Measurements from ENCODE around the gene COL18A1.
"Not testable (repeated sequence)": the region's sequence is repeated elsewhere in the genome, so short reads cannot be mapped to it uniquely, and the experiment has no call there.

Gene COL18A1

GRCh38 chr21:45556645-45557615, 152.0 kb downstream of the COL18A1 start:
- in situ Hi-C loops (cut with MboI; ENCODE audit: low pct_unique_long_range_greater_than_20kb, low sequenced_read_pairs, unreplicated experiment): loop anchor here (25.0 kb wide), 1 partner anchor 280 kb away; no protein-coding TSS in a partner anchor
- DNase-seq (ENCODE audit: low spot score): no peak

DNA sequence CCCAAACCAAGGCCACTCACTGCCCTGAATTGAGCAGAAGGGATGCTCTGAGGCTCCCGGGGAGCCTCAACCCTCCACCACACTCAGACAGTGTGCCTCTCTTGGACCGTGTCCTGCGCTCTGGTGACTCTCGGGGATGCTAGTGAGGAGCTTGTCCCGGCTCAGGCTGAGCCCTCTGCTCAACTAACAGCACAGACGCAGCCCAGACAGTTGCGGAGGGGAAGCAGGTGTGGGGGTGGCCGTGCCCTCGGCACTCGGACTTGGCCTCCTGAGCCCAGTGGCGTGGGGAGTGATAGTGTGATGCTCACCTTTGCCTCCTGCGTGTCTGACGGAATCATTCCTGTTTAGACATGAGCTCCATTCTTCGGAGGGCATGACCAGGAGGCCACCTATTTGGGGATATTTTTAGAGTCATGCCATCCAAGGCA, 152.7 kb downstream of the COL18A1 start:
- in situ Hi-C loops (cut with MboI; ENCODE audit: low pct_unique_long_range_greater_than_20kb, low sequenced_read_pairs, unreplicated experiment): loop anchor here (25.0 kb wide), 1 partner anchor 280 kb away; no protein-coding TSS in a partner anchor
- no peak for DNase-seq (ENCODE audit: low spot score)
- no peak for TF ChIP-seq CTCF (IDR thresholded peaks at IDR 0.05; ENCODE audit: extremely low read depth, insufficient read depth, missing control alignments)

More at GRCh38 chr21:45556645-45557615, 152.0 kb downstream of the COL18A1 start:
- no peak for TF ChIP-seq CTCF (IDR thresholded peaks at IDR 0.05; ENCODE audit: extremely low read depth, insufficient read depth, missing control alignments)

DNA sequence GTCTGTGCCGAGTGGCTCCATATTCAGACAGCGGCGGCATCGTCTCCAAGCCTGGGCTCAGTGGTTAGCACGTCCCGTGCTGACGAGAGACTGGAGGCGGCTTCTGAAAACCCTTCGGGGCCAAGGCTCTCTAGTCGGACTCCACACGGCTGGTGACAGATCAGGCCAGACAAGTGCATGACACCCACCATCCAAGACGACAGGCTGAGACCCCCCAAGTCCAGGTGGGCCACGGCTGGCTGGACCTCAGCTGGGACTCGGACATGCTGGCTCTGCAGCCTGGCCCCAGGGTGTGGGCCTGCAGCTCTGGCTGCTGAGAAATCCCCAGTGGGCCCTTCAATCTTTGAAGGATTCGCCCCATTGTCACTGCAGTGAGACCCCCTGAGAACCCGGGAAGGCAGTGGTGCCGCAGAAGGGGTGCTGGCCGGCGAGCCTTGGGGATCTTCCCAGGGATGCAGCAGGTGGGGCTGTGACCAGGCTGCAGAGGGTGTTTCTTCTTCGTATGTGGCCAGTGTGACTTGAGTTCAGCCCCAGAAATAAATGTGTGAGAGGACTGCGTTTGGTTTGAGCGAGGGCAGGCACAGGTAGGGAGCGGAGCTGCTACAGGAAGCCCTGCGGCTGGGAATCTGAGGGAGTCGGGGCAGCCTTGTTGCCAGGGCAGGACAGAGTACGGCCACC, 153.2 kb downstream of the COL18A1 start:
- no peak for TF ChIP-seq CTCF (IDR thresholded peaks at IDR 0.05; ENCODE audit: extremely low read depth, insufficient read depth, missing control alignments)
- DNase-seq (ENCODE audit: low spot score): no peak
- in situ Hi-C loops (cut with MboI; ENCODE audit: low pct_unique_long_range_greater_than_20kb, low sequenced_read_pairs, unreplicated experiment): loop anchor here (25.0 kb wide), 1 partner anchor 279 kb away; no protein-coding TSS in a partner anchor

- no peak for TF ChIP-seq CTCF (IDR thresholded peaks at IDR 0.05; ENCODE audit: extremely low read depth, insufficient read depth, missing control alignments)
- in situ Hi-C loops (cut with MboI; ENCODE audit: low pct_unique_long_range_greater_than_20kb, low sequenced_read_pairs, unreplicated experiment): loop anchor here (25.0 kb wide), 1 partner anchor 278 kb away; no protein-coding TSS in a partner anchor
- DNase-seq (ENCODE audit: low spot score): no peak
These were observed 154.5 kb downstream of the COL18A1 start for GRCh38 chr21:45559216-45560105.

DNA sequence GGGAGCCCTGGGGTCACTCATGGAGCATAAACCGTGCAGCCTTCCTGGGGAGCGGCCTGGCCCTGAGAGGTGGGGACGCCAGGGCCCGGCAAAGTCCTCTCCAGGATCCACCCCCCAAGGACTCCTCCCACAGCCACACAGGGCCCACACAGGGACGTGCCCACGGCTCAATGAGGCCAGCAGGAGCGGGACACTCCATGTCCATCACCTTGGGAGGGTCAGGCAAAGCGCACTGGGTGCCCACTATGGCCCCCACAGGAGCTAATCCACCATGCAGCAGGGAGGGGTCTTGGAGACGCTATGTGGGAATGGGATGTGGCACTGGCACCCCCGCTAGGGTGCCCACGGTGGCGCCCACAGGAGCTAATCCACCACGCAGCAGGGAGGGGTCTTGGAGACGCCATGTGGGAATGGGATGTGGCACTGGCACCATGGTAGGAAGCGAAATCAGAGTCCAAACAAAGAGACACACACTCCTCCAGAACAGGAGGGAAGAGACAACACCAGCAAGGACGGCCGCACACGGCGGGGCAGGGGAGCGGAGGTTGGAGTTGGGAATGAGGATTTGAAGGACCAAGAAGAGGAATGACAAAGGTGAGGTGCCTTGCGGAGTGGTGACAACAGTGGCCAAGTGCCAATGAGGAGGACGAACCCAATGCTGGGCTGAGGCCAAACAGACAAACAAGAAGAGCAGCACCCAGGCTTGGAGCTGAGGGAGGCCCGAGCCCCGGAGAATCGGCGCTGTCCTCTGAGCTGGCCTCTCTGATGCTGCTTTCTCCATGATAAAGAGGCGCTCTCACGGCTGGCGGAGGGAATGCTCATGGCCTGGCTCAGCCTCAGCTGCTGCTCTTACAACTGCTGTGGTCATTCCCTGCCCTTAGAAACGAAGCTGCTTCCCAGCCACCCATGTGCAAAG, 155.4 kb downstream of the COL18A1 start:
- in situ Hi-C loops (cut with MboI; ENCODE audit: low pct_unique_long_range_greater_than_20kb, low sequenced_read_pairs, unreplicated experiment): loop anchor here (25.0 kb wide), 1 partner anchor 277 kb away; no protein-coding TSS in a partner anchor

DNA sequence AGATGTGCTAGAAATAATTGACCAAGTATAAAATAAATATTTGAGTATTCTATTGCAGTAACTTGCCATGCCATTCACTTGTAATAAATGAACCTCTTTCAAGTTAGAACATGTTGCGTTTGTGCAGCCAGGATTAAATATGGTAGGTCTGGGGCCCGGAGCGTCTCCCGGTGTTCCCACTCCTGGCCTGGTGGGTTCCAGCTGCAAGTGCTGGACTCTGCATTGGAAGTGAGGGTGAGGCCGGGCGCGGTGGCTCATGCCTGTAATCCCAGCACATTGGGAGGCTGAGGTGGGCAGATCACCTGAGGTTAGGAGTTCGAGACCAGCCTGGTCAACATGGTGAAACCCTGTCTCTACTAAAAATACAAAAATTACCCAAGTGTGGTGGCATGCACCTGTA, 156.3 kb downstream of the COL18A1 start:
- in situ Hi-C loops (cut with MboI; ENCODE audit: low pct_unique_long_range_greater_than_20kb, low sequenced_read_pairs, unreplicated experiment): loop anchor here (25.0 kb wide), 1 partner anchor 276 kb away; no protein-coding TSS in a partner anchor
- DNase-seq (ENCODE audit: low spot score): not testable (repeated sequence)

More for the DNA sequence above, 155.4 kb downstream of the COL18A1 start:
- no peak for DNase-seq (ENCODE audit: low spot score)
- TF ChIP-seq CTCF (IDR thresholded peaks at IDR 0.05; ENCODE audit: extremely low read depth, insufficient read depth, missing control alignments): no peak
